Activated CD4-positive, alpha-beta T cell treated with anti-CD3 and anti-CD28 coated beads, Interleukin-2, amount 50 U/mL, for 1 hour (primary cell): ENCODE data around the gene PSME1.

Source experiments
- DNase-seq: peaks from one replicate; pipeline ENCODE4 v3.0.0-alpha.2; 2020

The PSME1 gene

GRCh38 chr14:24147761-24148428, 11.9 kb downstream of the PSME1 start:
- no peak for DNase-seq

- DNase-seq, result no peak
Observed at GRCh38 chr14:24149302-24149969, 13.4 kb downstream of the PSME1 start.

GRCh38 chr14:24150061-24150460, 14.1 kb downstream of the PSME1 start:
- DNase-seq, result no peak

- no peak for DNase-seq
Observed at GRCh38 chr14:24150567-24150966, 14.6 kb downstream of the PSME1 start.

- no peak for DNase-seq
Observed at GRCh38 chr14:24150993-24151392, 15.0 kb downstream of the PSME1 start.

- DNase-seq, result no peak
Observed at GRCh38 chr14:24151404-24152080, 15.5 kb downstream of the PSME1 start.

- DNase-seq, result no peak
Observed at GRCh38 chr14:24155100-24155499, 19.1 kb downstream of the PSME1 start.

- no peak for DNase-seq
Observed at GRCh38 chr14:24156840-24157239, 20.8 kb downstream of the PSME1 start.

- DNase-seq, result no peak
Observed at GRCh38 chr14:24157331-24157730, 21.3 kb downstream of the PSME1 start.

GRCh38 chr14:24159777-24160498, 23.9 kb downstream of the PSME1 start:
- no peak for DNase-seq

GRCh38 chr14:24160499-24160849, 24.5 kb downstream of the PSME1 start:
- no peak for DNase-seq

- DNase-seq, result peak; percentile 98
Observed at GRCh38 chr14:24160850-24161804, 25.1 kb downstream of the PSME1 start, which contains the start of gene IRF9. Gene IRF9 (plus strand): TSS chr14:24161265. CDS start chr14:24162145, 880 bp downstream.

GRCh38 chr14:24162093-24162492, 26.1 kb downstream of the PSME1 start:
- DNase-seq, result no peak

- DNase-seq, result no peak
Observed at GRCh38 chr14:24164518-24164991, 28.6 kb downstream of the PSME1 start.

GRCh38 chr14:24165785-24166184, 29.8 kb downstream of the PSME1 start:
- DNase-seq, result no peak

- no peak for DNase-seq
Observed at GRCh38 chr14:24167469-24168114, 31.6 kb downstream of the PSME1 start.

GRCh38 chr14:24171422-24172260, 35.6 kb downstream of the PSME1 start, which contains the start of gene REC8:
Gene REC8 (plus strand): TSS chr14:24172080. CDS start chr14:24172553, 473 bp downstream.
- DNase-seq, result peak; percentile 67

- no peak for DNase-seq
Observed at GRCh38 chr14:24172261-24172860, 36.4 kb downstream of the PSME1 start.

GRCh38 chr14:24172871-24173281, 36.9 kb downstream of the PSME1 start:
- no peak for DNase-seq

- DNase-seq, result no peak
Observed at GRCh38 chr14:24176599-24176998, 40.6 kb downstream of the PSME1 start.
